ENCODE results near the gene FGGY. TPM values are rescaled to one million over a fixed set of nuclear protein-coding genes. Genes with fewer than 3 reads are reported as not detected.

The FGGY gene
- total and polyA plus RNA-seq, 11 donors = 7.2 to 42.9 (median 32.0) TPM

DNA sequence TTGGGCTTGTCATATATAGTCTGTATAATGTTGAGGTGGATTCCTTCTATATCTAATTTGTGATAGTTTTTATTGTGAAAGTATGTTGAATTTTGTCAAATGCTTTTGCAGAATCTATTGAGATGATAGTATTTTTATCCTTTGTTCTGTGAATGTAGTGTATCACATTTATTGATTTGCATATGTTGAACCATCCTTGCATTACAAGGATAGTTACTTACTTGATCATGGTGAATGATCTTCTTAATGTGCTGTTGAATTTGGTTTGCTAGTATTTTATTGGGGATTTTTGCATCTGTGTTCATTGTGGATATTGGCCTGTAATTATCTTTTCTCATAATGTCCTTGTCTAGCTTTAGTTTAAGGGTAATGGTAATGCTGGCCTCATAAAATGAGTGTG, 8.3 kb downstream of the FGGY start:
- no peaks in the 10 kb centered on the region for H3K4me1 ChIP-seq
- H3K9me3 ChIP-seq = peaks cover 0 to 26% (median 12%) of the 10 kb centered on the region in 12 donors
- H3K36me3 ChIP-seq = no peaks in the 10 kb centered on the region
- H3K27ac ChIP-seq = no peak overlapping the region
- no peak for DNase-seq
- intact Hi-C loops (cut with DNase I) = no loop called here
- no peaks in the 10 kb centered on the region for H3K27me3 ChIP-seq
- TF ChIP-seq, protein P1, sequence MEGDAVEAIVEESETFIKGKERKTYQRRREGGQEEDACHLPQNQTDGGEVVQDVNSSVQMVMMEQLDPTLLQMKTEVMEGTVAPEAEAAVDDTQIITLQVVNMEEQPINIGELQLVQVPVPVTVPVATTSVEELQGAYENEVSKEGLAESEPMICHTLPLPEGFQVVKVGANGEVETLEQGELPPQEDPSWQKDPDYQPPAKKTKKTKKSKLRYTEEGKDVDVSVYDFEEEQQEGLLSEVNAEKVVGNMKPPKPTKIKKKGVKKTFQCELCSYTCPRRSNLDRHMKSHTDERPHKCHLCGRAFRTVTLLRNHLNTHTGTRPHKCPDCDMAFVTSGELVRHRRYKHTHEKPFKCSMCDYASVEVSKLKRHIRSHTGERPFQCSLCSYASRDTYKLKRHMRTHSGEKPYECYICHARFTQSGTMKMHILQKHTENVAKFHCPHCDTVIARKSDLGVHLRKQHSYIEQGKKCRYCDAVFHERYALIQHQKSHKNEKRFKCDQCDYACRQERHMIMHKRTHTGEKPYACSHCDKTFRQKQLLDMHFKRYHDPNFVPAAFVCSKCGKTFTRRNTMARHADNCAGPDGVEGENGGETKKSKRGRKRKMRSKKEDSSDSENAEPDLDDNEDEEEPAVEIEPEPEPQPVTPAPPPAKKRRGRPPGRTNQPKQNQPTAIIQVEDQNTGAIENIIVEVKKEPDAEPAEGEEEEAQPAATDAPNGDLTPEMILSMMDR (IDR thresholded peaks at IDR 0.05) = no peak
- TF ChIP-seq POLR2A (IDR thresholded peaks at IDR 0.05) = no peak
- H3K4me3 ChIP-seq = no peak overlapping the region
- no peak for ATAC-seq

DNA sequence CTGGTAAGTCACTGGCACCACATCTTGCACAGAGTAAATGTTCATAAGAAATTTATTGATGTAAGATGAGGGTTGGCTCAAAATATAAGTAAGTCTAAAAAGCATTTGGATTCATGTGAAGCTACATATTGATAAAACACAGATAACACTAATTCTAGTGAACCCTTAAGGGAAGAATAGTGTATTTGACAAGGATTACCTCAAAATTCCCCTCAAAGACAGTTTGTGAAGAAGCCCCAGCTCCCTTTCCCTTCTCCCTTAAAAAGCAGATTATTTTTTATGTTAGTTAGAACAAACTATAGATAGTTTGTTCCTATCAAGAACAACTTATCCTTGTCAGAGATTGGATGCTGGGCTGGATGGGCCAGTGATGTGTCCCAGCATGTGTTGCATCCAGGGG, 10.7 kb downstream of the FGGY start:
- ATAC-seq (no peak), DNase-seq (no peak)
- no peaks in the 10 kb centered on the region for H3K27me3 ChIP-seq
- H3K9me3 ChIP-seq = peaks cover 0 to 22% (median 12%) of the 10 kb centered on the region in 12 donors
- intact Hi-C loops (cut with DNase I) = no loop called here
- H3K4me1 ChIP-seq = no peaks in the 10 kb centered on the region
- H3K36me3 ChIP-seq = no peaks in the 10 kb centered on the region
- H3K27ac ChIP-seq = no peak overlapping the region
- H3K4me3 ChIP-seq = no peak overlapping the region
- no peak for TF ChIP-seq POLR2A (IDR thresholded peaks at IDR 0.05)
- TF ChIP-seq, protein P1 (IDR thresholded peaks at IDR 0.05) = no peak

DNA sequence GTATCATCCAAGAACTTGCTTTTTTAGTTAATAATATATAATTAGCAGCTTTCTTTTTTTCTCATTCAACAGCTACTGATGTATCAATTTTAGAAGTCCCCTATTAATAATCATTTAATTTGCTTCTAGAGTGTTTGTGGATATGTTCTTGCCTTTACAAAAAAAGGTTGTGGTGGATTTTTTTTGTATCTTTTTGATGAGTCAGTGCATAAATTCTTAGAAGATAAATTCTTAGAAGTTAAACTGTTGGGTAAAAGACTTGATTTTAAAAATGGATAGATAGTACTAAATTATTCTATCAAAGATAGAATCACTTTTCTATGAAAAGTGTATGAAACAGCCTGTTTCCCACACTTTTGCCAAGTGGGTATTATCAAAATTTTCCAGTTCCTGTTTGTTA, 11.9 kb downstream of the FGGY start:
- Histone ChIP-seq H3K27me3 (no peaks in the 10 kb centered on the region), H3K27ac (no peak overlapping the region), H3K4me3 (no peak overlapping the region), H3K9me3 (peaks cover 0 to 22% (median 12%) of the 10 kb centered on the region in 12 donors), H3K4me1 (no peaks in the 10 kb centered on the region), H3K36me3 (no peaks in the 10 kb centered on the region)
- TF ChIP-seq POLR2A (IDR thresholded peaks at IDR 0.05) = no peak
- TF ChIP-seq, protein P1 (IDR thresholded peaks at IDR 0.05) = no peak
- no peak for ATAC-seq
- intact Hi-C loops (cut with DNase I) = no loop called here
- no peak for DNase-seq

DNA sequence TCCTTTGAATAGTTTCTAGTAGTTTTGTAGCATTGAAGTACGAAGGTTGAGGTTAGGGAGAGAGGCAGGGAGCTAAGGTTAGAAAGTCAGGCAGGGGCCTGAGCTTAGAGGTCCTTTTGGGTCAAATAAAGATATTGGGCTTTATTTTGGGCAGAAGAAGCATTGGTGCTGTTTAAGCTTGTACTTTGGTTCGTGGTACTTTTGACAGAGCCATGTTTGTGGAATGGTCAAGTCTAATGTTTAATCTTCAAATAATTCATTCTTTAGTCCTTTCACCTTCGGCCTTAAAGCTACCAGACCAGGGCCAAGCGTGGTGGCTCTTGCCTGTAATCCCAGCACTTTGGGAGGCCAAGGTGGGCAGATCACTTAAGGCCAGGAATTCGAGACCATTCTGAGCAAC, 12.5 kb downstream of the FGGY start:
- Histone ChIP-seq H3K36me3 (no peaks in the 10 kb centered on the region), H3K4me1 (no peaks in the 10 kb centered on the region), H3K9me3 (peaks cover 0 to 16% (median 12%) of the 10 kb centered on the region in 12 donors), H3K27ac (no peak overlapping the region), H3K4me3 (no peak overlapping the region), H3K27me3 (no peaks in the 10 kb centered on the region)
- intact Hi-C loops (cut with DNase I) = no loop called here
- DNase-seq (no peak), ATAC-seq (no peak)
- TF ChIP-seq, protein P1 (IDR thresholded peaks at IDR 0.05) = no peak
- TF ChIP-seq POLR2A (IDR thresholded peaks at IDR 0.05) = no peak
- WGBS, 4 donors = 97 to 99% (median 98%) methylated on average over 5 of the region's 5 CpGs
